Astrocyte of the hippocampus (primary cell): ENCODE measurements around the gene CHD5.

ENCODE experiments used
- DNase-seq: peaks from one replicate; pipeline ENCODE4 v3.0.0; 2011; ENCODE audit warnings: low read depth, low spot score

The CHD5 gene

GRCh38 chr1:6134206-6134605 lies 45.9 kb downstream of the CHD5 start:
- DNase-seq: no peak

GRCh38 chr1:6133146-6133895 lies 46.8 kb downstream of the CHD5 start:
- DNase-seq: no peak

- DNase-seq: no peak
These were observed 48.6 kb downstream of the CHD5 start for GRCh38 chr1:6131561-6131960.

- DNase-seq: no peak
These were observed 49.5 kb downstream of the CHD5 start for GRCh38 chr1:6130596-6130995.

- no peak for DNase-seq
These were observed 50.1 kb downstream of the CHD5 start for GRCh38 chr1:6130036-6130435.

- DNase-seq: no peak
These were observed 50.8 kb downstream of the CHD5 start for GRCh38 chr1:6129313-6129712.

- no peak for DNase-seq
These were observed 51.6 kb downstream of the CHD5 start for GRCh38 chr1:6128276-6129081.

GRCh38 chr1:6127587-6128163 lies 52.4 kb downstream of the CHD5 start:
- peak; percentile 66 for DNase-seq

GRCh38 chr1:6126521-6127067 lies 53.5 kb downstream of the CHD5 start:
- no peak for DNase-seq

GRCh38 chr1:6126028-6126427 lies 54.1 kb downstream of the CHD5 start:
- no peak for DNase-seq

- no peak for DNase-seq
These were observed 54.8 kb downstream of the CHD5 start for GRCh38 chr1:6125366-6125765.

GRCh38 chr1:6124746-6125365 lies 55.3 kb downstream of the CHD5 start:
- no peak for DNase-seq

- DNase-seq: no peak
These were observed 55.8 kb downstream of the CHD5 start for GRCh38 chr1:6124341-6124740.

GRCh38 chr1:6123816-6124215 lies 56.3 kb downstream of the CHD5 start:
- DNase-seq: no peak

GRCh38 chr1:6123083-6123482 lies 57.0 kb downstream of the CHD5 start:
- DNase-seq: no peak

- DNase-seq: no peak
These were observed 58.3 kb downstream of the CHD5 start for GRCh38 chr1:6121651-6122370.

GRCh38 chr1:6121021-6121421 lies 59.1 kb downstream of the CHD5 start:
- no peak for DNase-seq

GRCh38 chr1:6118415-6118814 lies 61.7 kb downstream of the CHD5 start:
- DNase-seq: no peak

- no peak for DNase-seq
These were observed 62.5 kb downstream of the CHD5 start for GRCh38 chr1:6117624-6118023.

GRCh38 chr1:6117064-6117463 lies 63.1 kb downstream of the CHD5 start:
- no peak for DNase-seq

- peak; percentile 35 for DNase-seq
These were observed 64.0 kb downstream of the CHD5 start for GRCh38 chr1:6116137-6116536.
